Gastrocnemius medialis (tissue), 4 donors: ENCODE data around the gene CHRNB4. TPM values are rescaled to one million over a fixed set of nuclear protein-coding genes. Genes with fewer than 3 reads are reported as not detected.

Experiments used
- ATAC-seq, 2 donors: fragments of 150-250 bp; one replicate each; pipeline ENCODE4 v1.9.1; 2016
- DNase-seq, 2 donors: peaks; one replicate each; pipeline ENCODE4 v3.0.0-alpha.2; 2019
- H3K27ac ChIP-seq, 4 donors: fragments of 200-600 bp; sonication (generic); 1 replicate in 1 of 4; 2 replicates in 3 of 4; pipeline ENCODE4 v1.5.1; 2016 to 2018; ENCODE audit warnings: mild to moderate bottlenecking in 2 of 4, moderate library complexity in 1 of 4
- H3K27me3 ChIP-seq, 3 donors: fragments of 200-600 bp; sonication (generic) in 2 of 3; 1 replicate in 1 of 3; 2 replicates in 2 of 3; pipeline versions ENCODE4 v1.5.1 to v1.6.0; 2016 to 2019; ENCODE audit warnings: mild to moderate bottlenecking in 1 of 3, moderate library complexity in 1 of 3
- H3K36me3 ChIP-seq, 2 donors: fragments of 200-600 bp; sonication (generic) in 1 of 2; one replicate each; pipeline ENCODE4 v1.5.1; 2017 to 2018
- H3K4me1 ChIP-seq, 2 donors: fragments of 200-600 bp; sonication (generic) in 1 of 2; one replicate each; pipeline ENCODE4 v1.5.1; 2016 to 2017; ENCODE audit warnings: mild to moderate bottlenecking in 2 of 2
- H3K4me3 ChIP-seq, 4 donors: fragments of 200-600 bp; sonication (generic) in 3 of 4; 1 replicate in 1 of 4; 2 replicates in 3 of 4; pipeline ENCODE4 v1.5.1; 2016 to 2019; ENCODE audit warnings: mild to moderate bottlenecking in 2 of 4
- H3K9me3 ChIP-seq, 3 donors: fragments of 200-600 bp; sonication (generic) in 2 of 3; 1 replicate in 1 of 3; 2 replicates in 2 of 3; pipeline ENCODE4 v1.5.1; 2016 to 2019
- CTCF ChIP-seq, 5 experiments: fragments of 450-650 bp in 3 of 5; fragments of 200-600 bp in 2 of 5; sonication (generic) in 2 of 5; IDR thresholded peaks in 4 of 5; conservative IDR thresholded peaks in 1 of 5; 1 replicate in 4 of 5; 2 replicates in 1 of 5; pipeline ENCODE4 v1.5.1; 2016 to 2019; ENCODE audit warnings: antibody characterized with exemption in 5 of 5, mild to moderate bottlenecking in 3 of 5, moderate library complexity in 3 of 5
- POLR2A ChIP-seq, 2 donors: fragments of 450-650 bp; IDR thresholded peaks; one replicate each; pipeline ENCODE4 v1.6.1; 2017; ENCODE audit warnings: antibody characterized with exemption in 2 of 2, mild to moderate bottlenecking in 2 of 2, moderate library complexity in 2 of 2
- in situ Hi-C, 4 donors: fragments of 200-750 bp; cut with MboI; loops; one replicate each; pipeline versions ENCODE4 v1.15.0 to v1.8.0; 2017; ENCODE audit warnings: low sequenced_read_pairs in 4 of 4
- intact Hi-C: fragments of 100-400 bp; cut with DNase I; formaldehyde crosslinking; loops from one replicate; pipeline ENCODE4 v1.15.1; 2023; ENCODE audit warnings: low total_unique reads
- total RNA-seq, 4 donors: library from RNA; depleted of rRNA; stranded (reverse); fragments of >200 nt; gene quantifications; one replicate each; pipeline versions ENCODE4 v1.1.0 to v1.2.3, GENCODE V29; 2016

CHRNB4 gene
- total RNA-seq, 4 donors from 2014 or later, result not detected

DNA sequence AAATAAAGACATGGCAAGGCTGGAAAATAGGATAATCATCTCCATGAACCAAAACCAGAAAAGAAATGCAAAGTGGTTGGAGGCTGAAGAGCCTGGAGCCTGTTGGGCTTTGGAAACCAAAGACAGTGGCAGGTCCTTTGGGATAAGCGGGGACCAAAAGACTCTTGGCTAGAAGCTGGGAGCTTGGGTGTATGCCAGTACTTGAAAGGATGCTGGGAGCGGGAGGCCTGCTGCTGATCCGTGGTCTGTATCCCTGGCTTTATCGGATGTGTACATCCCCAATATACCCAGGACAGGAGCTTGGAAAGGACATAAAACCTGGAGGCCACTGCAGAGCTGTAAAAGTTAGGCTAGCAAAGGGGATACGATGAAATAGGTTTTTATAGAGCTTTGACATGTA lies 1.3 kb upstream of the CHRNB4 start:
- Histone ChIP-seq H3K4me3 (no peak overlapping the region), H3K4me1 (peaks cover 5 to 8% of the 10 kb centered on the region in 2 donors), H3K27ac (no peak overlapping the region), H3K27me3 (peaks cover 0 to 15% (median 13%) of the 10 kb centered on the region in 3 donors), H3K36me3 (no peaks in the 10 kb centered on the region), H3K9me3 (no peaks in the 10 kb centered on the region)
- intact Hi-C loops, result no loop called here
- ATAC-seq (no peak), DNase-seq (no peak)
- TF ChIP-seq POLR2A (IDR thresholded peaks at IDR 0.05) (no peak), CTCF (IDR thresholded peaks at IDR 0.05 in 4 of 5, conservative IDR thresholded peaks at IDR 0.05 in 1 of 5) (no peak)
- in situ Hi-C loops, result loop anchor here in 1 of 4 donors (25.0 kb wide), 1 partner anchor 545 kb away; no protein-coding TSS in a partner anchor

GRCh38 chr15:78641749-78642275 lies 802 bp upstream of the CHRNB4 start:
- ATAC-seq, result no peak
- Histone ChIP-seq H3K9me3 (no peaks in the 10 kb centered on the region), H3K27ac (no peak overlapping the region), H3K27me3 (peaks cover 0 to 15% (median 13%) of the 10 kb centered on the region in 3 donors), H3K36me3 (no peaks in the 10 kb centered on the region), H3K4me1 (peaks cover 5 to 8% of the 10 kb centered on the region in 2 donors), H3K4me3 (no peak overlapping the region)
- DNase-seq, result no peak
- no peak for TF ChIP-seq POLR2A (IDR thresholded peaks at IDR 0.05)
- intact Hi-C loops, result no loop called here
- in situ Hi-C loops, result loop anchor here in 1 of 4 donors (25.0 kb wide), 1 partner anchor 545 kb away; no protein-coding TSS in a partner anchor

GRCh38 chr15:78640527-78641101 lies 396 bp downstream of the CHRNB4 start:
- in situ Hi-C loops, result loop anchor here in 1 of 4 donors (25.0 kb wide), 1 partner anchor 547 kb away; no protein-coding TSS in a partner anchor
- TF ChIP-seq CTCF (IDR thresholded peaks at IDR 0.05 in 4 of 5, conservative IDR thresholded peaks at IDR 0.05 in 1 of 5), result no peak
- no peak for TF ChIP-seq POLR2A (IDR thresholded peaks at IDR 0.05)

GRCh38 chr15:78638658-78639314 lies 2.2 kb downstream of the CHRNB4 start:
- no peak for TF ChIP-seq POLR2A (IDR thresholded peaks at IDR 0.05)
- peak; percentile 33 to 66 (median 53) for TF ChIP-seq CTCF (IDR thresholded peaks at IDR 0.05 in 4 of 5, conservative IDR thresholded peaks at IDR 0.05 in 1 of 5)
- in situ Hi-C loops (loop anchor here in 1 of 4 donors (25.0 kb wide), 1 partner anchor 549 kb away; no protein-coding TSS in a partner anchor), intact Hi-C loops (loop anchor here (1.0 to 5.0 kb wide), 2 partner anchors 71 to 114 kb away; no protein-coding TSS in a partner anchor)
- peaks cover 0 to 8% of the 10 kb centered on the region in 2 donors for H3K4me1 ChIP-seq
- no peak overlapping the region for H3K4me3 ChIP-seq
- no peaks in the 10 kb centered on the region for H3K9me3 ChIP-seq
- peaks cover 0 to 15% (median 13%) of the 10 kb centered on the region in 3 donors for H3K27me3 ChIP-seq
- H3K36me3 ChIP-seq, result no peaks in the 10 kb centered on the region
- H3K27ac ChIP-seq, result no peak overlapping the region
- DNase-seq, result no peak
- peak in 1 of 2 donors; percentile 58 for ATAC-seq

More at GRCh38 chr15:78640527-78641101, 396 bp downstream of the CHRNB4 start:
- H3K36me3 ChIP-seq, result no peaks in the 10 kb centered on the region
- H3K9me3 ChIP-seq, result no peaks in the 10 kb centered on the region
- peaks cover 5 to 8% of the 10 kb centered on the region in 2 donors for H3K4me1 ChIP-seq
- H3K4me3 ChIP-seq, result peak overlapping the region; percentile 43 to 60 (median 45)
- H3K27ac ChIP-seq, result no peak overlapping the region
- DNase-seq (no peak), ATAC-seq (no peak)
- intact Hi-C loops, result no loop called here
- peaks cover 0 to 15% (median 13%) of the 10 kb centered on the region in 3 donors for H3K27me3 ChIP-seq
